Subcutaneous adipose tissue (tissue), 4 donors: ENCODE data around the gene CHCHD3. TPM values are rescaled to one million over a fixed set of nuclear protein-coding genes. Genes with fewer than 3 reads are reported as not detected.

Experiments
- total RNA-seq, 4 donors: library from RNA; depleted of rRNA; stranded (reverse); fragments of >200 nt; gene quantifications; one replicate each; pipeline ENCODE4 v1.1.0, GENCODE V29; 2016
- TF ChIP-seq, protein P1 (sequence below): fragments of 450-650 bp; IDR thresholded peaks from one replicate; pipeline ENCODE4 v1.5.1; 2016; ENCODE audit warnings: low read depth, mild to moderate bottlenecking, control low read depth, antibody characterized with exemption, moderate library complexity

CHCHD3 gene
- total RNA-seq, 4 donors from 2014 or later = 44.9 to 69.7 (median 55.8) TPM

DNA sequence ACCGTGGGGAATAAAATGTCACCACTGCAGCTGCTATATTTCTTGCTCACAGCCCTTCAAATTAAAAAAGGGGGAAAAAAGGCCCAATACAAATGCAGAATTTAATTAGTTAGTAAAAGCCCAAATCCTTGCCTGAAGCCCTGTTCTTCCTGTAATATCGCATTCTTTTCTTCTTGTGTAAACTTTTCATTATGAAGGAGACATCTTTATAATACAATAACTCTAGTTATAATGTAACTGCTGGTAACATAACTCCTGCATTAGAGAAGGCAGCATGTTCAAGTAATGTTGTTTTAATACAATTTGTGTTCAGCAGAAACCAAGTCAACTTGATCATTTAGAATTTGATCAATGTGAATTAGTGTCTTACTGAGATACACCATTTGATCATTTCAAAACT lies 250.9 kb downstream of the CHCHD3 start:
- TF ChIP-seq, protein P1, sequence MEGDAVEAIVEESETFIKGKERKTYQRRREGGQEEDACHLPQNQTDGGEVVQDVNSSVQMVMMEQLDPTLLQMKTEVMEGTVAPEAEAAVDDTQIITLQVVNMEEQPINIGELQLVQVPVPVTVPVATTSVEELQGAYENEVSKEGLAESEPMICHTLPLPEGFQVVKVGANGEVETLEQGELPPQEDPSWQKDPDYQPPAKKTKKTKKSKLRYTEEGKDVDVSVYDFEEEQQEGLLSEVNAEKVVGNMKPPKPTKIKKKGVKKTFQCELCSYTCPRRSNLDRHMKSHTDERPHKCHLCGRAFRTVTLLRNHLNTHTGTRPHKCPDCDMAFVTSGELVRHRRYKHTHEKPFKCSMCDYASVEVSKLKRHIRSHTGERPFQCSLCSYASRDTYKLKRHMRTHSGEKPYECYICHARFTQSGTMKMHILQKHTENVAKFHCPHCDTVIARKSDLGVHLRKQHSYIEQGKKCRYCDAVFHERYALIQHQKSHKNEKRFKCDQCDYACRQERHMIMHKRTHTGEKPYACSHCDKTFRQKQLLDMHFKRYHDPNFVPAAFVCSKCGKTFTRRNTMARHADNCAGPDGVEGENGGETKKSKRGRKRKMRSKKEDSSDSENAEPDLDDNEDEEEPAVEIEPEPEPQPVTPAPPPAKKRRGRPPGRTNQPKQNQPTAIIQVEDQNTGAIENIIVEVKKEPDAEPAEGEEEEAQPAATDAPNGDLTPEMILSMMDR = no peak

DNA sequence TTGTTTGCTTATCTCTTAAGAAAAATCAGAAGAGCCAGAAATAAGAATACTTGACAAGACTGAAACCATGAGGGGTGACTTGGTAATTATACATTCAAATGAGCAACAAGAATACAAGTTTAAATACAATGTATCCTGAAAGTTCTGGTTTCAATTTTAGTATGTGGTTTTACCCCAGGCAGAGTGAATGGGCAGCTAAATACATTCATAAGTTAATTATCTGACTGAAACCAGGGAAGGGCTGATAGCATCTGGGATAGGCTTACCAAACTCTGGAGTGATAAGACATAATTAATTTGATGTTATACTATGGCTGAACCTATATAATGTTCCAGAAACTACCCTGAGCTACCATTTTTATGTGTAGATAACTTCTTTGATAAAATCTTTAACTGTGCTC lies 253.4 kb downstream of the CHCHD3 start:
- TF ChIP-seq, protein P1 = no peak

DNA sequence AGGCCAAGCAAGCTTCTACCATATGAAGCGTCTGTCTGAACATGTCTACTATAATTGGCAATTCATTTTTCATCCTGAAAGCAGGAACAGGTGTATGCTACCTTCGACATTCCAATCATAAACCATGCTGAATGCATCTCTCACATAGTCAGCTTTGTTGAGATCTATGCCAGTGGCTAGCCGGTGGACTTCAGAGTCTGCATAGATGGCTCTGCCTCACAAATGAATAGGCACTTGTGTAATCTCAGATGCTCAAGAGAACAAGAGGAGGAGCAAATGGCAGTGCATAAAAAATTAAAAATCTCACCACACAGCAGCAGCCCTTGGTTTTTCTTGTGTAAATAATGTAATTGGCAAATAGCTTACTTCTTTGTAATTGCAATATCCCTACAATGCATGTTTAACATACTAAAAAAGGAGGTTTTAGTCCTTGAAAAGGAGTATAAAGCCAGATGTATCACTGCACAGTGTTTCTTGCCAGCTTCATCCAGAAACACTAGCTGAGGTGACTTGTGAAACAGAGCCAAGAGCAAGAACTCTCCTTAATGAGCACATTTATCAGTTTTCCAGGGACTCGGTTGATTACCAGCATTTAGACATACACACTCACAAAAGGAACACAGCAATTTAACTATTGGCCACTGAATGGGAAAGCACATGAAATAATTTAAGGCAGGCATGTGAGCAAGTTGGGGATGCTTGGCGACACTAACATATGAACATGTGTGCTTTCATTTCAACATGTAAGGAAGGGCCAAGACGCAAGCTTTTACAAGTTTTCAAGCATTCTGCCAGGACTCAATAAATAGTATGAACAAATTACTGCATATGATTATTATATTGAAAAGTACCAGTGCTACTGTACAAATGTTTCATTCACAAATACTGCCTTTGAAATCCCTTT lies 255.7 kb downstream of the CHCHD3 start:
- TF ChIP-seq, protein P1 = no peak

DNA sequence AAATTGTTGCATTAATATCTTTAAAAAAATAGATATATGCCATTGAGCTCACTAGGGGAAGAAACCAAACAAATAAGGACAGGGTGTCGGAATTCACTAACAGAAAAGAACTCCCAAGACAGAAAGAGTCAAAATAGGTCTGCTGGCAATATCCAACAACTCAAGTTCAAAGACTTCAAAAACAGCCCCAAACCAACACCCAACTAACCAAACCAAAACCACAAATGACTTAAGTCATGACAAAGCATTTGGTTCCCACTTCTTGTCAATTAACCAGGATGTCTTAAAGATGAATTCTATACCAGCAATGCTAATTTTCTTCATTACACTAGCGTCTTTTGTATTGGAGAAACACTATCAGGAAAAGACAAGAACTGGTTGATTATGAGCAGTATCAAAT lies 256.7 kb downstream of the CHCHD3 start:
- TF ChIP-seq, protein P1 = no peak

DNA sequence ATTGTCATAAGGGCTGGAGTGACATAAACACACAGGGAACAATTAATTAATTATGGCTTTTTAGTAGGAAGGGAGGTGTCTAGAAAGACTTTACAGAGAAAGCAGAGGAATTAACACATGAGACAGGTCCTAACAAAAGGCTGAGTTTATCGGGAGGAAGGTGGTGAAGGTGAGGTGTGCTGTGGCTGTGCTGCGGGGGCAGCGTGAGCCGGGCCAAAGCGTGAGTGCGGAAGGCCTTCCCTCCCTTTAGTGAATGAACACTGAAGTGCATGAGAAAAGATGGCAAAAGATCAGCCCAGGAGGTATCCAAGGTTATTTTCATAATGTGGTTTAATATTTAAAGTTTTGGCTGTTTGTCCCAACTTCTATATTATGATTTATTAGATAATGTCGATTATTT lies 262.2 kb downstream of the CHCHD3 start:
- TF ChIP-seq, protein P1 = no peak

DNA sequence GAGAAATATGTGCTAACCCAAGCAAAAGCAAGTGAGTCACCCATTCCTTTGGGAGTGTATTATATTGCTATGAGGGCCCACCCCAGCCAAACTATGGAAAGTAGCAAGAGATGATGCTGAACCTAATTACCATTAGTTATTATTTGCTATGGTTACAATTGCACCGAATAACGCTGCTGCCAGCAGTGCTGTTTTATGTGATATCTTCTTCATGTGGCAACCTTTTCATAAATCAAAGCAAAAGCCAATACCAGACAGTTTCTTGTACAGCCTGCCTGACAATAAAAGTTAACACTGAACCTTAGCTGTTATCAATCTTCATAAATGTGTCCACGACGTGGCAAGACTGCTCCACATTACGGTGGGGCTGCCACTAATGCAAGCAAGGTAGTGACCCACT lies 263.9 kb downstream of the CHCHD3 start:
- TF ChIP-seq, protein P1 = no peak

DNA sequence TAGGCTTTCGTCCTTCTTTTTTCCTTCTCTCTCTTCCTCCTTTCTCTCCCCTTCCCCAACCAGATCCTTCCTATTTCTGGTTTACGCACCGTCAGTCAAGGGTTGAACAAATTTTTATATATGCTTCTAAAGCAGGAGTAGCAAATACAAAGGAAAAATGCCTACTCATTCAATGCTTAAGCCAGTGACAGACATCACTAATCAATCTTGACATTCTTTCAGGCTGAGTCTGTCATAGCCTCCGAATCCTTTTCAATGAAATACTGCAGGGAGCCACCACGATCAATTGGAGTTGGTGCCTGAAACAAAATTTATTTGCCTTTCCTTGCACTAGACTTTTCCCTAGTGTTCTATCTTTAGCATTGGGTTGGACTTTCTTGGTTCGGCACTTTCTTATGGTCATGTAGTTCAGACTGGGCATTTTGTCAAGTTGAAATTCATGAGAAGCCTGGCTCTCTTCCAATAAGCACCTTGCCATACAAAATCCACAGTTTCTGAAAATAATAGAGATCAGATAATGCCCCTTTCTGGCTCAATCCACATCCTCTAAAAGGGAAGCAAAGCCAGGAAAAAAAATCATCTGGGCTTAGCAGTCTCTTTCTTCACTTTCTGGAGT lies 266.1 kb downstream of the CHCHD3 start:
- TF ChIP-seq, protein P1 = no peak
